Measurements from ENCODE around the gene MEGF10.

- TF ChIP-seq GATA2 (IDR thresholded peaks at IDR 0.05; ENCODE audit: low read depth, low read length) (no peak), GATA3 (IDR thresholded peaks at IDR 0.05; ENCODE audit: low read depth, low read length) (no peak)
These were observed 129.2 kb downstream of the MEGF10 start for GRCh38 chr5:127419683-127420257.
